HepG2 (cell line): ENCODE data around the gene RTKN2. TPM values are rescaled to one million over a fixed set of nuclear protein-coding genes. Genes with fewer than 3 reads are reported as not detected.
A peak's percentile ranks its signal among the peaks of the same experiment; 100 is the strongest.

Source experiments
- ARHGAP35 ChIP-seq: sonication (generic); formaldehyde crosslinking; IDR thresholded peaks from 2 replicates; pipeline ENCODE4 v1.9.0; 2022; ENCODE audit warnings: mild to moderate bottlenecking, inconsistent platforms, moderate library complexity, missing genetic modification reagents, borderline replicate concordance
- ARNT2 ChIP-seq: sonication (generic); formaldehyde crosslinking; IDR thresholded peaks from 2 replicates; pipeline ENCODE4 v1.8.0; 2022; ENCODE audit warnings: mild to moderate bottlenecking, low read depth, missing genetic modification reagents, moderate library complexity
- ARNTL ChIP-seq: sonication (generic); formaldehyde crosslinking; IDR thresholded peaks from 2 replicates; pipeline ENCODE4 v1.4.0; 2020; ENCODE audit warnings: mild to moderate bottlenecking, missing genetic modification reagents
- ATF7 ChIP-seq, 2 experiments: fragments of 450-650 bp in 1 of 2; sonication (generic) in 1 of 2; formaldehyde crosslinking in 1 of 2; IDR thresholded peaks; 2 replicates each; pipeline versions ENCODE4 v1.4.0 to v1.6.1; 2016 to 2020; ENCODE audit warnings: antibody characterized with exemption in 1 of 2, mild to moderate bottlenecking in 1 of 2, missing genetic modification reagents in 1 of 2
- HNF1A ChIP-seq, 2 experiments: sonication (generic) in 1 of 2; formaldehyde crosslinking in 1 of 2; IDR thresholded peaks; 2 replicates each; pipeline versions ENCODE4 v1.4.0 to v1.6.1; 2016 to 2020; ENCODE audit warnings: borderline replicate concordance in 1 of 2, low read depth in 1 of 2, mild to moderate bottlenecking in 1 of 2, missing genetic modification reagents in 1 of 2
- HOMEZ ChIP-seq: IDR thresholded peaks from 2 replicates; pipeline ENCODE4 v1.6.1; 2016; ENCODE audit warnings: low read depth
- KLF15 ChIP-seq: sonication (generic); formaldehyde crosslinking; IDR thresholded peaks from 2 replicates; pipeline ENCODE4 v1.8.1; 2023; ENCODE audit warnings: borderline replicate concordance, mild to moderate bottlenecking, inconsistent platforms, missing genetic modification reagents, mixed read lengths
- MED1 ChIP-seq: sonication (generic); formaldehyde crosslinking; IDR thresholded peaks from 2 replicates; pipeline ENCODE4 v1.4.0; 2020; ENCODE audit warnings: missing genetic modification reagents
- MTA1 ChIP-seq: sonication (generic); formaldehyde crosslinking; IDR thresholded peaks from 2 replicates; pipeline ENCODE4 v1.4.0; 2020; ENCODE audit warnings: missing genetic modification reagents, mild to moderate bottlenecking, borderline replicate concordance
- MTA3 ChIP-seq: sonication (generic); formaldehyde crosslinking; IDR thresholded peaks from 2 replicates; pipeline ENCODE4 v1.4.0; 2020; ENCODE audit warnings: missing genetic modification reagents
- NRL ChIP-seq: sonication (generic); formaldehyde crosslinking; IDR thresholded peaks from 2 replicates; pipeline ENCODE4 v1.5.0; 2020; ENCODE audit warnings: missing genetic modification reagents, mild to moderate bottlenecking, moderate library complexity, borderline replicate concordance
- TSC22D2 ChIP-seq: sonication (generic); formaldehyde crosslinking; IDR thresholded peaks from 2 replicates; pipeline ENCODE4 v1.5.1; 2020; ENCODE audit warnings: missing genetic modification reagents, mild to moderate bottlenecking, borderline replicate concordance
- WIZ ChIP-seq: sonication (generic); formaldehyde crosslinking; IDR thresholded peaks from 2 replicates; pipeline ENCODE4 v1.5.1; 2020; ENCODE audit warnings: mild to moderate bottlenecking, missing genetic modification reagents
- ZFP90 ChIP-seq: sonication (generic); formaldehyde crosslinking; IDR thresholded peaks from 2 replicates; pipeline ENCODE4 v1.8.0; 2022; ENCODE audit warnings: missing genetic modification reagents, mild to moderate bottlenecking, inconsistent platforms, borderline replicate concordance
- ZNF180 ChIP-seq: sonication (generic); formaldehyde crosslinking; IDR thresholded peaks from 2 replicates; pipeline ENCODE4 v1.4.0; 2020; ENCODE audit warnings: low read depth, missing genetic modification reagents, borderline replicate concordance
- ZNF264 ChIP-seq: sonication (generic); formaldehyde crosslinking; IDR thresholded peaks from 2 replicates; pipeline ENCODE4 v1.4.0; 2020; ENCODE audit warnings: missing genetic modification reagents
- ZNF609 ChIP-seq: sonication (generic); formaldehyde crosslinking; IDR thresholded peaks from 2 replicates; pipeline ENCODE4 v1.4.0; 2020; ENCODE audit warnings: mild to moderate bottlenecking, missing genetic modification reagents, borderline replicate concordance
- polyA plus RNA-seq, 8 experiments: library from polyadenylated mRNA; depleted of rRNA in 3 of 8; stranded (reverse) in 7 of 8; unstranded in 1 of 8; fragments of >200 nt; fragmentation: Illumina TruSeq in 4 of 8; extraction: Trizol in 4 of 8; gene quantifications; 2 replicates each; pipeline versions ENCODE4 v1.2.1 to v1.2.3, GENCODE V29; 2011 to 2016; ENCODE audit warnings: low read depth in 4 of 8, missing spikeins in 1 of 8, mixed read lengths in 1 of 8; ENCODE audit not compliant: insufficient read depth in 1 of 8
- total RNA-seq, 5 experiments: library from RNA; depleted of rRNA; stranded (reverse); fragments of >200 nt; fragmentation: Illumina TruSeq; extraction: Trizol; gene quantifications; 2 replicates each; pipeline ENCODE4 v1.2.3, GENCODE V29; 2016; ENCODE audit warnings: low read depth in 1 of 5

Gene RTKN2
- total and polyA plus RNA-seq, 2 of the 13 experiments (the other 11 are each of a cell fraction or from before 2014, with no cell fraction given) = 2.2 to 7.0 TPM

DNA sequence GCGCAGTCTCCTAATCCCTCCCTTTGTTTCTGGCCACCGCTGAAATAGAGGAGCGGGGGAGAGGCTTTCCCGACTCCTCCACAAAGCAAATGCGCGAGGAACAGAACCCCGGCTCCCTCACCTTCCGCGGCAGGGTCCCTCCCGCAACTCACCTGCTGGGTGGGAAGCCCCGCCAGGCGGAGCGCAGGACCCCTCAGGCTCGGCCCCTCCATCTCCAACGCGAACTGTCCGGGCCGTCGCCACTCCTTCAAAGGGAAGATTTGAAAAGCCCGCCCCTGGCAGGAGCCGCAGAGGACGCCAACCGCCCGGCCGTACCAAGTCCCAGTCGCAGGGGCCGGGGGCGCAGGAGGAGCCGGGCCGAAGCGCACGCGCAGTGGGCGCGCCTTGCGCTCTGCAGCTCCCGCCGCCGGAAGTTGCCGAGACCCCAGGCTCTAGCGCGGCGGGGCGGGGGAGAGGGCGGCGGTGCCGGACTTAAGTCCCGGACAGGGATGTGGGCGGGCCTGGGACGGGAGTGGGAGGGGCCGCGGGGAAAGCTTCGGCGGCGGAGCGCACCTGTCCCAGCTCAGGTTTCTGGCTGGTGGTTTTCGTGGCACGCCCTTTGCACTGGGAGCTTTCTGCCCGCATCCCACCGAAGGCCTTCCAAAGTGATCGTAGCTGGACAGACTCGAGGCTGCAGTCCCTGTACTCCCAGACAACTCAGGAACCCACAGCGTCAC, at the start of gene RTKN2 (continued):
- peak; percentile 70; the same call in 1 of the 2 replicates for TF ChIP-seq NRL (CRISPR knock-in tag)
- no peak for TF ChIP-seq ARNTL
- no peak; the same call in 1 of the 2 replicates for TF ChIP-seq ZFP90
- no peak; the same call in 1 of the 2 replicates for TF ChIP-seq ARHGAP35
- TF ChIP-seq HOMEZ = peak; percentile 62; the same call in 1 of the 2 replicates
- no peak for TF ChIP-seq KLF15 (CRISPR knock-in tag)
- TF ChIP-seq MED1 (CRISPR knock-in tag) = peak; percentile 41; the same call in 1 of the 2 replicates
- TF ChIP-seq ZNF180 = no peak
- peak; percentile 82 for TF ChIP-seq ARNT2
- no peak for TF ChIP-seq ATF7 (IDR thresholded peaks at IDR 0.05)
- TF ChIP-seq ATF7 (CRISPR knock-in tag; IDR thresholded peaks at IDR 0.05) = no peak
- TF ChIP-seq HNF1A (IDR thresholded peaks at IDR 0.05; ENCODE audit: low read depth) = no peak
- no peak for TF ChIP-seq HNF1A (CRISPR knock-in tag; IDR thresholded peaks at IDR 0.05; ENCODE audit: borderline replicate concordance)
- TF ChIP-seq ZNF609 (CRISPR knock-in tag) = peak; percentile 17; the same call in 1 of the 2 replicates
- TF ChIP-seq TSC22D2 (CRISPR knock-in tag) = no peak
- no peak for TF ChIP-seq ZNF264 (CRISPR knock-in tag)
- TF ChIP-seq MTA3 (CRISPR knock-in tag) = no peak
- TF ChIP-seq MTA1 (CRISPR knock-in tag) = peak; percentile 47; the same call in 1 of the 2 replicates
- TF ChIP-seq WIZ (CRISPR knock-in tag) = peak; percentile 42; the same call in 1 of the 2 replicates
